Stimulated activated CD8-positive, alpha-beta memory T cell treated with anti-CD3 and anti-CD28 coated beads, Interleukin-12 subunit alpha, Interleukin-12 subunit beta, amount 100 ng/mL, for 4 hours (primary cell): ENCODE measurements around the gene PGM1.

ENCODE experiments used
- DNase-seq: peaks from one replicate; pipeline ENCODE4 v3.0.0-alpha.2; 2020; ENCODE audit warnings: low read depth

Gene PGM1

DNA sequence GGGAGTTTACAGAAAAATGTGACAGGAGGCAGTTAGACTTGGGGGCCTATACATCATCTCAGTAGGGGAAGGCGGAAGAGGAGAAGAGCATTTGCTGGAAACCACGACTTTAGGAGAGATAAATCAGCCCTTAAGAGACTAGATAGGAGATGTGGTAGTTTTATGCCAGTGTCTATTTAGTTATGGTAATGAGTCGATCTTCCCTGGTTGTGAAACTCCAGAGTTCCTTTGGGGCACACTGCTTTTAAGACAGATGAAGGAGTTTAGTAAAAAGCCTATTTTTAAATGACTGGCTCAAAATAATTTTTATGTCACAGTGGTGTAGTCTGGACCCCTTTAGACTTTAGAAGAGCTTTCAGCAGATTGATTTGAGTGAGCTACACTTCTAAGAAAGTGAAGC is 7.8 kb downstream of the PGM1 start:
- DNase-seq, result no peak

- DNase-seq, result no peak
Measured at GRCh38 chr1:63601463-63601862, 8.3 kb downstream of the PGM1 start.

DNA sequence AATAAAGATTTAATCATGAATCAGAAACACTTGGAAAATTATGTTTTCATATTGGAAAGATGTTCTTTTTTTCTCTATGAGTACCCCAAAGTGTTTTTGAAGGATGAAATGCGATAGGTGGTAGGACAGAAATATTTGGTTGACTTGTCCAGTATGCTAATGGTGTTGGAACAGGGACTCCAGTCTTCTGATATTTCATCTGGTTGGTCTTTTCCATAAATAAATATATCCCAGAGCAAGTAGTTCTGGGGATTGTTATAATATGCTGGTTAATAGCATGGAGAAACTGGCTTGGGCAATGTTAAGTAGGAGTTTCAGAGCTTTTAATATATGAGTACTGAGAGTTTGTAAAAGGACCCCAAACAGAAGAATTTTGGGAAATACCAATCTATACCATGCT is 8.7 kb downstream of the PGM1 start:
- no peak for DNase-seq

DNA sequence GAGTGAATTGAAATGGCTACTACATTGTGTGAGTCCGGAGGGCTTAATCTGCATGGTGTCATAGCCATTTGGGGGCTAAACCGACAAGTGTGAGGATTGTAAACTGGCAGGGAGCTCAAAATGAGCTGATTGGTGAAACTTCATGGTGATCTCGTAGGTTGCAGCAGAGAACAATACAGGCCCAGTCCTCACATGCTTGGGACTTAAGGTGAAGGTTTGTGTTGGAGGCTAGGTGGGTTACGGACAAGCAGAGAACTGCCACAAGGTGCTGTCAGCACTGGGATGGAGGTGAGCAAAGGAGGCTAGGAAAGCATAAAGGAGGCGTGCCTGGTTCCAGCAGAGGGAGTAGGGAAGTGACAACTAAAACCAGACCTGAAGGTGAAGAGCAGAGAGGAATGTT is 9.4 kb downstream of the PGM1 start:
- DNase-seq, result no peak

GRCh38 chr1:63603810-63604209 is 10.6 kb downstream of the PGM1 start:
- no peak for DNase-seq

- no peak for DNase-seq
Measured at GRCh38 chr1:63607322-63607721, 14.1 kb downstream of the PGM1 start.

DNA sequence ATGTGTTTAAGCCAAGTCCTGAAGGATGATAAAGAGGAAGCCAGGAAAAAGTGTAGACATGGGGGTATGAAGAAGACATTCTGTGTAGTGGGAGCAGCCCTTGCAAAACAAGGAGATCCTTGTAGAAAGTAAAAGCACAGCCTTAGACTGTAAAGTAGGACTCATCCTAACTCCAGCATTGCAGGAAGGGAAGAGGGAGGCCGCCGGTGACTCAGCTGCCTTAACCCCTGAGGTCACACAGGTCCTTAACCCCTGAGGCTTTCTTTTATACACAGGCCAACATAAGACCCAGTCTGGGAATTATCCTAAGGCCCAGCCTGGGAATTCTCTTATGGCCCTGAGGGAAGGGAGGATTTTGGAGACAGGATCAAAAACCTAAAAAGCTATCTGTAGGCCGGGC is 18.0 kb downstream of the PGM1 start:
- no peak for DNase-seq

- no peak for DNase-seq
Measured at GRCh38 chr1:63612564-63612963, 19.4 kb downstream of the PGM1 start.

DNA sequence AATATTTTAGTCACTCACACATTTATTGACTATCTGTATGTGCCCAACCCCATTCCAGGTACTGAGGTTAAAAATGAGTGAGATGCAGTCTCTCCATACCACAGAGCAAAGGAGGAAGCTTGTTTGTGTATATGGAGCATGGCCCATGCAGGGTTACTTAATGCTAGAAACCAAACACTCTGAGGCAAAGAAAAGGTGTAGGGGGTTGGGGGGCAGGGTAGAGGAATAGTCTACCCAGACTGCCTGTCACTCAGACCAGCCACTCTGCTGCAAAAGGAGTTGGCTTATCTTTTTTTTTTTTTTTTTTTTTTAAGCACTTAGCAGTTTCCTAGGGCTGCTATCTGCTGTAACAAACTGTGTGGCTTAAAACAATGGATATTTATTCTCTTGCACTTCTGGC is 19.8 kb downstream of the PGM1 start:
- no peak for DNase-seq

DNA sequence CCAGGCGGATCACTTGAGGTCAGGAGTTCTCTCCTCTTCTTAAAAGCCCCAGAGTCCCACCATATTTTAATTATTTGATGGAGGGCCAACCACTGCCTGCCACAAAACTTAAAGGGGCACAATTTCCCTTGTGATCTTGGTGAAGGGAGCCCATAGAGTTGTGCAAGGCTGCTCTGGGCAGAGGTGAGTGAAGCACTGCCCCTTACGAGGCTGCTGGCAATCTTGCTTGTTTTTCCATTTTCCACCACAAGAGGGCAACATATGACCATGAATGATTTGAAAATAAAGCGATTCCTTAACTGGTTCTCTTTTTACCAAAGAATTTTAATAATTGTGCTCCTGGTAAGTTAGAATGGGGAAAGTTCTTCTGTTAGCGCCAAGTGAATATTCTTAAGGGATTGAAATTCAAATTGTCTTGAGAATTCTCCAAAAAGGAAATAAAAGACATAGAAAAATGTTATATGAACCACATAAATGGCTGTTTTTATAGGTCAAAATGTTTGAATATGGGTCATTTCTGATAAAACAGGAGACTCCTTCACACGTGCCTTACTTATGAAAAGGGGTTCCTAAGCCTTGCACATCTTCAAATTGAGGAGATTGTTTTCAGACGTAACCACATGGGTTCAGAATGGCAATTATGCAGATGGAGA is 22.7 kb downstream of the PGM1 start:
- peak; percentile 7 for DNase-seq

DNA sequence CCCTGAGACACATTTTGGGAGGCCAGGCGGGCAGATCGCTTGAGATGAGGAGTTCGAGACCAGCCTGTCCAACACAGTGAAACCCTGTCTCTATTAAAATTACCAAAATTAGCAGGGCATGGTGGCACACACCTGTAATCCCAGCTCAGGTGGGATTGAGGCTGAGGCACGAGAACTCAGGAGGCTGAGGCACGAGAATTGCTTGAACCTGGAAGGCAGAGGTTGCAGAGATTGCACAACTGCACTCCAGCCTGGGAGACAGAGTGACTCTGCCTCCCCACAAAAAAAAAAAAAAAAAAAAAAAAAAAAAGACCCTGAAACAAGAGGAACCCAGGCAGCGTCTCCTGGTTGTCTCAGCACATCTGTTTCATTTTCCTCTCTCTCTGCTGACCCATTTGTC is 24.2 kb downstream of the PGM1 start:
- DNase-seq, result no peak

DNA sequence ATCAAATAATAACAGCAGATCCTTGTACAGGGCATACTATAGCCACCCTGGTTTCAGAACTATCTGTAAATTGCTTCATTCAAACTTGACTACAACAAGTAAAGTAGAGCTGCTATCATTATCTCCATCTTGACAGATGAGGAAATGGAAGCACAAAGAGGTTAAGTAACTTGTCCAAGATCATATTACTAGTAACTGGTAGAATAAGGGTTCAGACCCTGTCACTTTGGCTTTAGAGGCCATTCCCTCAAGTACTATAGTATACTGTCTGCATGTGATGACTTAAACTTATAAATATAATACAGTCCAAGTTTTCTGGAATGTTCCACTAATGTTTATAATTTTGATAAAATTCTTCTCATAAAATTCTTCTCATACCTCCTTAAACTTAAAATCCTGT is 24.8 kb downstream of the PGM1 start:
- no peak for DNase-seq

DNA sequence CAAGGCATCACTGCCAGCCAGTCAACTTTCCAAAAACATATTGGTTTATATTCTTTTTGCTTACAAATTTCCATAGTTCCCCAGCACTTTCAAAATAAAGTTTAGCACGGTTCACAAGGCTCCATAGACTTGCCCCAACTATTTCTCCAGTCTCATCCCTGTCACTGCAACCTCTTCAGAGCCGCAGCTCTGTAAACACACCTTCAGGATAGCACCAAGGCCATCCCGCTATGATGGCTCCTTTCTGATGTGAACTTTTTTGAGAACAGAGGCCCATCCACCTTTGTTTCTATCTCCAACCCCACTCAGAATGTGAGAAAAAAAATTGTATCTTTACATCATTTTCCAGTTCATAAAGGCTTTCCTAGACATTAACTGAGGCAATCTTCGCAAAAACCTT is 26.3 kb downstream of the PGM1 start:
- no peak for DNase-seq

DNA sequence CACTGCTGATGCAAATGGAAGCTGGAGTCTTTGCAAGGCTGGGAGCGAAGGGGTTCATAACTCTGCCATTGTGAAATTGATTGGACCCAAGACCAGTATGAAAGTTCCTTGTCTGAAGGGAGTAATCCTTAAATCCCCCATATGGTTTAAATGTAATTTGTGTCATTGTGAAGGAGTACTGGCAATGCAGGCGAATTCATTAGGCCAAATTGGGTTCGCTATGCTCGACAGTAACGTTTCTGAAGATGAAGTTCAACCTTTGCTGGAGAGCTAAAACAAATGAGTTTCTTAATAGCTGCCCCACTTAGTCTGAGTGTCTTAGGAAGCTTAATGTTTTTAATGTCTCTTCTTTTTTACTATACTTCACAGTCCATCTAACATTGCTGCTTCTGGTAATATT is 27.5 kb downstream of the PGM1 start:
- no peak for DNase-seq

- no peak for DNase-seq
Measured at GRCh38 chr1:63621075-63621474, 27.9 kb downstream of the PGM1 start.

- DNase-seq, result no peak
Measured at GRCh38 chr1:63621698-63622097, 28.5 kb downstream of the PGM1 start.

GRCh38 chr1:63622849-63623566 is 29.8 kb downstream of the PGM1 start:
- no peak for DNase-seq

DNA sequence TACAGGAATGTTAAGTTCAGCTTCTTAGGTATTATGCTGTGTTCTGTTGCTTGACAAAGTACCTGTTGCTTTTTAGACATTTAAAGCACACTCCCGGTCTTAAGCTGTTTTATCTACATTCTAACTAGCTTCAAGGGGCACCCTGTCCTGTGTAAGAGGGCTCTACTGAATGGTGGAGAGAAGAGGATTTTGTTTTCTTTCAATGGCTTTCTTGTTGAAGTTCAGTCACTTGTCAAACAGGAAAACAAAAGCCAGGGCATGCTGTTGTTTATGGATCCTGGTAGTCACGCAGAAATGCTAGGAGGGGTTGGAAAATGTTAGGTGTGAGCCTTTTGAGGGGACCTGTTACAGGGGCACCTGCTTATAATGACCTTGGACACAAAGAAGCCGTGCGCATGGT is 30.7 kb downstream of the PGM1 start:
- no peak for DNase-seq

- no peak for DNase-seq
Measured at GRCh38 chr1:63624911-63625310, 31.7 kb downstream of the PGM1 start.

DNA sequence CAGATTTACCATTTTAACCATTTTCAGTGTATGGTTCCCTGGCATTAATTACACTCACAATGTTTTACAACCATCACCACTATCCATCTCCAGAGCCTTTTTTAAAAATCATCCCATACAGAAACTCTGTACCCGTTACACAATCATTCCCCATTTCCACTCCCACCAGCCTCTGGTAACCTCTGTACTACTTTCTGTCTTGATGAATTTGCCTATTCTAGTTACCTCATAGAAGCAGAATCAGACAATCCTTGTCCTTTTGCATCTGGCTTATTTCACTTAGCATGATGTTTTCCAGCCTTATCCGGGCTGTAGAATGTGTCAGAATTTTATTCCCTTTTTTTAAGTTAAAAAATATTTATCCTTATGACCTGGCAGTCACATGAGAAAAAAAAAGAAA is 33.0 kb downstream of the PGM1 start:
- DNase-seq, result no peak

DNA sequence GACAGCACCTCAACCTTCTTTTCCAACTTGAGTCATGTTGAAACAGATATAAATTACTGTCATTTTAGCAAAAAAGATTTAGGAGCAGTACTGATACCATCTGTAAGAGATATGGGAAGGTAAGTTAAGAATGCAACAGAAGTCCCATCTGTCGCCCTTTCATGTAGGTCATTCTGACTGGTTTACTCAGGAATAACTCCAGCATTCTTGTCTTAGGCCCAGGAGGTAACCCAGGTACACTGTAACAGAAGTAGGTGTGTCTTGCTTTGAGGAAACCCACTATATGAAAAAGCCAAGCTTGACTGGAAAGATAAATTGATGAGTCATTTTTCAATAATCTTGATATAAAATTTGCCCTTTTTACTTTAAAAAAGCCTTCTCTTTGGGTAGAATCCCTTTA is 35.4 kb downstream of the PGM1 start:
- DNase-seq, result no peak

GRCh38 chr1:63630238-63630637 is 37.0 kb downstream of the PGM1 start:
- no peak for DNase-seq

DNA sequence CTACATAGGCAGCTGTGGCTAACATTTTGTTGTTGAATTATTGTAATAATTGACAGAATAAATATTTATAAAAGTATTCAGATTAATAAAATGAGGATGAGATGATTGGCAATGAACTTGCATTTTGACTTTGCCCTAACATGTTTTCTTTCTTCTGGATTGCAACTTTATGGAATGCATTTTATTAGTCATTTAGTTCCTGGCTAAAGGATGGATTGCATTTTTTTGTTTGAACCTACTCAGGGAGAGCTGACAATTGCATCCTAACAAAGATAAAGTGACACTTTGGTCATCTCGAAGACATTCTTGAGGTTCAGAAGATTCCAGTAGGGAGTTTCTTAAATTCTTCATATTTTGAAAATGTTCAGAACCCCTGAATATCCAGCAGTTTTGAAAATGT is 37.5 kb downstream of the PGM1 start:
- DNase-seq, result no peak

DNA sequence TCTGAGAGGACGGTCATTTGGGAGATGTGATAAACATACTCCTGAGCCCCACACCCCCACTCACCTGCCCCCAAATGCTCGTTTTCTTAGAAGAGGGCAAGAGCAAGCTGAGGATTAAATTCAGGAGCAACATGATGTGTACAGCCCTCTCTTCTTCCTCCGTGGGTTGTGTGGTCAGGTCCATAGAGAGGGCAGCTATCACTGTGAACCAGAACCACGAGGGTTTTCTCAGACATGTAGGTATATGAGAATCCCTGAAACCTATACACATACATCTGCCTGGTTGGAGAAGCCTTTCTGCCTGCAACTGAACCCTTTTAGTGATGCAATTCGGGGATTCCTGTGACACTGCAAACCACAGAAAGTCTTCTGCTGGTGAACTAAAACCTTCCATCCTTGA is 38.9 kb downstream of the PGM1 start:
- DNase-seq, result no peak
